ENCODE measurements around the gene OCA2. TPM values are rescaled to one million over a fixed set of nuclear protein-coding genes. Genes with fewer than 3 reads are reported as not detected.

OCA2 gene
- total and polyA plus RNA-seq, 2 of the 4 experiments (the other 2 are of a cell fraction) = under 0.01 to 0.03 TPM

- Histone ChIP-seq H2AFZ (replicated peaks; ENCODE audit: low read length, poor library complexity) (no peak overlapping the region), H2BK15ac (ENCODE audit: low read depth, low read length) (no peak overlapping the region), H4K20me1 (ENCODE audit: insufficient read depth, low read length) (no peaks in the 10 kb centered on the region; the same call in 1 of the 2 replicates), H4K8ac (ENCODE audit: low read depth in 2 of 2, low read length in 2 of 2) (no peak overlapping the region), H3K27ac (ENCODE audit: insufficient read depth, low read length) (no peak overlapping the region), H3K79me1 (ENCODE audit: low read depth in 1 of 2, low read length in 2 of 2) (no peaks in the 10 kb centered on the region), H4K5ac (ENCODE audit: low read depth, low read length) (no peak overlapping the region), H2AK9ac (replicated peaks; ENCODE audit: low read depth, low read length, poor library complexity) (no peak overlapping the region), H3K4me3 (ENCODE audit: insufficient read depth, low read depth, low read length) (no peak overlapping the region), H2BK120ac (ENCODE audit: low read depth, low read length) (no peak overlapping the region), H3K4ac (ENCODE audit: low read depth, low read length) (no peak overlapping the region), H3K27me3 (ENCODE audit: control insufficient read depth, insufficient read depth, low read length) (peaks cover 50% of the 10 kb centered on the region), H4K91ac (ENCODE audit: insufficient read depth, low read depth, low read length) (no peak overlapping the region), H2BK20ac (ENCODE audit: low read depth, low read length) (no peak overlapping the region), H3K18ac (ENCODE audit: low read depth, low read length) (no peak overlapping the region), H3K23ac (ENCODE audit: low read depth, low read length) (no peak overlapping the region), H3K14ac (replicated peaks; ENCODE audit: low read depth, low read length) (no peak overlapping the region), H3K56ac (ENCODE audit: extremely low read depth, insufficient read depth, low read length) (no peak overlapping the region), H3K9ac (ENCODE audit: low read depth, low read length) (no peak overlapping the region), H3K4me1 (ENCODE audit: control insufficient read depth, insufficient read depth, low read length) (peaks cover 2% of the 10 kb centered on the region; the same call in 1 of the 2 replicates), H3K4me2 (ENCODE audit: low read depth, low read length) (no peak overlapping the region), H2AK5ac (ENCODE audit: low read depth, low read length) (no peak overlapping the region), H3K9me3 (ENCODE audit: control insufficient read depth, insufficient read depth, low read length) (no peaks in the 10 kb centered on the region), H3K36me3 (ENCODE audit: control insufficient read depth, insufficient read depth, low read length) (no peaks in the 10 kb centered on the region), H2BK5ac (ENCODE audit: low read depth, low read length, poor library complexity, severe bottlenecking) (no peak overlapping the region), H3K9me1 (ENCODE audit: insufficient read depth, low read length) (no peaks in the 10 kb centered on the region; the same call in 1 of the 2 replicates)
- no CpG with 5 or more reads among the region's 20 CpGs for WGBS, 2 experiments (ENCODE audit: extremely low coverage in 2 of 2, insufficient read length in 1 of 2)
- CTCF ChIA-PET = no interaction called here
- intact Hi-C loops (cut with micrococcal nuclease) (no loop called here), dilution Hi-C loops (cut with HindIII; ENCODE audit: low sequenced_read_pairs, unreplicated experiment) (no loop called here), in situ Hi-C loops (cut with MboI; ENCODE audit: low sequenced_read_pairs) (loop anchor here (25.0 kb wide), 1 partner anchor 1213 kb away; no protein-coding TSS in a partner anchor)
- ATAC-seq (ENCODE audit: low read depth) (no peak), DNase-seq (no peak)
- POLR2A ChIA-PET (ENCODE audit: unreplicated experiment) = no interaction called here
- TF ChIP-seq MXI1 (IDR thresholded peaks at IDR 0.05; ENCODE audit: borderline replicate concordance, low read depth, low read length) (no peak), BHLHE40 (IDR thresholded peaks at IDR 0.05; ENCODE audit: low read depth, low read length) (no peak), ELK1 (IDR thresholded peaks at IDR 0.05; ENCODE audit: borderline replicate concordance, low read depth, low read length) (no peak), FOS (IDR thresholded peaks at IDR 0.05; ENCODE audit: low read depth, low read length) (no peak), CHD1 (IDR thresholded peaks at IDR 0.05; ENCODE audit: low read depth, low read length) (no peak), MAZ (IDR thresholded peaks at IDR 0.05; ENCODE audit: borderline replicate concordance, low read depth, low read length) (no peak), RCOR1 (IDR thresholded peaks at IDR 0.05; ENCODE audit: insufficient replicate concordance, low read length) (no peak), SMC3 (IDR thresholded peaks at IDR 0.05; ENCODE audit: low read depth, low read length) (no peak), MAFK (IDR thresholded peaks at IDR 0.05; ENCODE audit: low read depth, low read length) (no peak), NFE2L2 (IDR thresholded peaks at IDR 0.05; ENCODE audit: low read depth, low read length) (no peak)
- TF ChIP-seq, protein P1, sequence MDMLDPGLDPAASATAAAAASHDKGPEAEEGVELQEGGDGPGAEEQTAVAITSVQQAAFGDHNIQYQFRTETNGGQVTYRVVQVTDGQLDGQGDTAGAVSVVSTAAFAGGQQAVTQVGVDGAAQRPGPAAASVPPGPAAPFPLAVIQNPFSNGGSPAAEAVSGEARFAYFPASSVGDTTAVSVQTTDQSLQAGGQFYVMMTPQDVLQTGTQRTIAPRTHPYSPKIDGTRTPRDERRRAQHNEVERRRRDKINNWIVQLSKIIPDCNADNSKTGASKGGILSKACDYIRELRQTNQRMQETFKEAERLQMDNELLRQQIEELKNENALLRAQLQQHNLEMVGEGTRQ (IDR thresholded peaks at IDR 0.05; ENCODE audit: low read depth, low read length) = no peak
- TF ChIP-seq, protein P2, sequence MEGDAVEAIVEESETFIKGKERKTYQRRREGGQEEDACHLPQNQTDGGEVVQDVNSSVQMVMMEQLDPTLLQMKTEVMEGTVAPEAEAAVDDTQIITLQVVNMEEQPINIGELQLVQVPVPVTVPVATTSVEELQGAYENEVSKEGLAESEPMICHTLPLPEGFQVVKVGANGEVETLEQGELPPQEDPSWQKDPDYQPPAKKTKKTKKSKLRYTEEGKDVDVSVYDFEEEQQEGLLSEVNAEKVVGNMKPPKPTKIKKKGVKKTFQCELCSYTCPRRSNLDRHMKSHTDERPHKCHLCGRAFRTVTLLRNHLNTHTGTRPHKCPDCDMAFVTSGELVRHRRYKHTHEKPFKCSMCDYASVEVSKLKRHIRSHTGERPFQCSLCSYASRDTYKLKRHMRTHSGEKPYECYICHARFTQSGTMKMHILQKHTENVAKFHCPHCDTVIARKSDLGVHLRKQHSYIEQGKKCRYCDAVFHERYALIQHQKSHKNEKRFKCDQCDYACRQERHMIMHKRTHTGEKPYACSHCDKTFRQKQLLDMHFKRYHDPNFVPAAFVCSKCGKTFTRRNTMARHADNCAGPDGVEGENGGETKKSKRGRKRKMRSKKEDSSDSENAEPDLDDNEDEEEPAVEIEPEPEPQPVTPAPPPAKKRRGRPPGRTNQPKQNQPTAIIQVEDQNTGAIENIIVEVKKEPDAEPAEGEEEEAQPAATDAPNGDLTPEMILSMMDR (conservative IDR thresholded peaks at IDR 0.05; ENCODE audit: low read depth, low read length) = no peak
- no TSS peak for BruUV-seq (replicated peaks)
Measured at GRCh38 chr15:28100516-28101195, 1.5 kb upstream of the OCA2 start.

All from IMR-90 (cell line).